Right cardiac atrium (tissue), 5 donors: ENCODE measurements around the gene RIC1. TPM values are rescaled to one million over a fixed set of nuclear protein-coding genes. Genes with fewer than 3 reads are reported as not detected.
"Not testable (repeated sequence)": the region's sequence is repeated elsewhere in the genome, so short reads cannot be mapped to it uniquely, and the experiment has no call there.

ENCODE experiments used
- ATAC-seq, 2 donors: fragments of 200-7000 bp; cut with Tn5 transposase; one replicate each; pipeline versions ENCODE4 v1.8.0 to v1.9.1; 2020; ENCODE audit warnings: moderate library complexity in 2 of 2, mild to moderate bottlenecking in 1 of 2
- DNase-seq, 3 donors: peaks; one replicate each; pipeline ENCODE4 v3.0.0-alpha.2; 2020
- H3K27ac ChIP-seq: one replicate; pipeline ENCODE4 v1.5.1; 2013; ENCODE audit warnings: mild to moderate bottlenecking, low read length, control low read depth, moderate library complexity
- H3K27me3 ChIP-seq: one replicate; pipeline ENCODE4 v1.6.1; 2013; ENCODE audit not compliant: control insufficient read depth, insufficient read depth
- H3K4me1 ChIP-seq: one replicate; pipeline ENCODE4 v1.6.1; 2013; ENCODE audit warnings: low read length; ENCODE audit not compliant: control insufficient read depth, insufficient read depth
- H3K4me3 ChIP-seq: one replicate; pipeline ENCODE4 v1.5.1; 2013; ENCODE audit warnings: low read length, control low read depth
- H3K9me3 ChIP-seq: one replicate; pipeline ENCODE4 v1.6.1; 2013; ENCODE audit warnings: low read length; ENCODE audit not compliant: control insufficient read depth
- WGBS: extraction: QIAGEN DNeasy Blood & Tissue Kit; methylation state at CpG from one replicate; pipeline ENCODE4 v1.1.7; 2013; 5-methylcytosine and 5-hydroxymethylcytosine counted together
- intact Hi-C, 4 donors: fragments of 100-400 bp; cut with DNase I; formaldehyde crosslinking; loops; one replicate each; pipeline versions ENCODE4 v1.11.0 to v1.14.0; 2022 to 2023
- polyA plus RNA-seq: library from polyadenylated mRNA; stranded (reverse); fragments of 200-250 nt; gene quantifications from one replicate; pipeline ENCODE4 v1.2.3, GENCODE V29; 2013
- total RNA-seq, 4 donors: library from RNA; stranded (reverse); fragmentation: NEBNext Ultra II Directional; extraction: Animal tissue kit (Norgen Biotek cat#: 25700); gene quantifications; one replicate each; pipeline ENCODE4 v1.2.1, GENCODE V29; 2021
- donor health status: healthy with polysubstance abuse.
- donor health status: DM: no; HTN: yes; CAD: no.
- donor health status: DM: no; HTN: no; CAD: no.
- donor health status: DM: no; HTN: yes; CAD: no; lungs with severe emphysema.
- donor health status: DM: yes; HTN: yes; CAD: no.

RIC1 gene
- total and polyA plus RNA-seq, 5 donors = 3.2 to 11.7 (median 11.1) TPM

DNA sequence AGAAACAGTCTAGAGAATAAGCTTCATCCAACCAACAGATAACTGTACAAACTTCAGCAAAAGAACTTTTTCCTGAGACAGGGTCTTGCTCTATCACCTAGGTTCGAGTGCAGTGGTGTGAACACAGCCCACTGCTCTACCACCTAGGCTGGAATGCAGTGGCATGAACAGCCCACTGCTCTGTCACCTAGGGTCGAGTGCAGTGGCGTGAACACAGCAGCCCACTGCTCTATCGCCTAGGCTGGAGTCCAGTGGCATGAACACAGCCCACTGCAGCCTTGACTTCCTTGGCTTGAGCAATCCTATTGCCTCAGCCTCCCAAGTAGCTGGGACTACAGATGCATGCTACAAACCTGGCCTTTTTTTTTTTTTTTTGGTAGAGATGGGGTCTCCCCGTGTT is 160.6 kb downstream of the RIC1 start:
- Histone ChIP-seq H3K27me3 (no peaks in the 10 kb centered on the region), H3K4me3 (no peak overlapping the region), H3K9me3 (no peaks in the 10 kb centered on the region), H3K4me1 (peaks cover 5% of the 10 kb centered on the region), H3K27ac (no peak overlapping the region)
- ATAC-seq (no peak), DNase-seq (no peak)
- WGBS = 91% methylated on average over 5 of the region's 5 CpGs
- intact Hi-C loops = no loop called here

DNA sequence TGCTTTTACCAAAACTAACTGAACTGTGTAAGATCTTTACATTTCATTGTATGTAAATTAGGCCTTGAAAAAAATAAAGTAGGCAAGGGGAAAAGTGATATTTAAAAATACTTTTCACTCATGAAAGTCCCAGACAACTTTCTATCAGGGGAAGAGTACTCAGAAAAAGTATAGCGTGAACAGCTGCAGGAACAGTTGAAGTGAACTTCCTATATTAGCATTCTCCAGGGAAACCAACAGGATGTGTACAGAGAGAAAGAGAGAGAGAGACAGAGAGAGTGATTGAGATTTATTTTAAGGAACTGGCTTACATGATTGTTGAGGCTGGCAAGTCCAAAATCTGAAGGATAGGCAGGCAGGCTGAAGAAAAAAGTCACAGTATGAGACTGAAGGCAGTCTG is 162.0 kb downstream of the RIC1 start:
- Histone ChIP-seq H3K4me3 (no peak overlapping the region), H3K27me3 (no peaks in the 10 kb centered on the region), H3K4me1 (peaks cover 5% of the 10 kb centered on the region), H3K27ac (no peak overlapping the region), H3K9me3 (no peaks in the 10 kb centered on the region)
- intact Hi-C loops = no loop called here
- DNase-seq (no peak), ATAC-seq (no peak)
- 49% methylated on average over 1 of the region's 1 CpG for WGBS

GRCh38 chr9:5791870-5792269 is 163.0 kb downstream of the RIC1 start:
- H3K9me3 ChIP-seq = no peaks in the 10 kb centered on the region
- 59% methylated on average over 3 of the region's 3 CpGs for WGBS
- intact Hi-C loops = no loop called here
- DNase-seq (no peak), ATAC-seq (no peak)
- no peak overlapping the region for H3K4me3 ChIP-seq
- H3K27ac ChIP-seq = no peak overlapping the region
- H3K27me3 ChIP-seq = no peaks in the 10 kb centered on the region
- H3K4me1 ChIP-seq = peaks cover 2% of the 10 kb centered on the region

DNA sequence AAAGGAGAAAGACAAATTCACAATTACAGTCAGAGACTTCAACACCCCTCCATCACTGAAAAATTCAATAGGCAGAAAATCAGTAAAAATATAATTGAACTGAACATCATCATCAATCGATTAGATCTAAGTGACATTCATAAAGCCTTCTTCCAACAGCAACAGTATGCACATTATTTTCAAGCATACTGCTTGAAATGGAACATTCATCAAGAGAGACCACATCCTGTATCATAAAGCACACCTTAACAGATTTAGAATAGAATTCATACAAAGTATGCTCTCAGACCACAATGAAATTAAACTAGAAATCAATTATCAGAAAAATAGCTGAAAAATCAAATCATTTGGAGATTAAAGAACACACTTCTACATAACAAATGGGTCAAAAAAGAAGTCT is 164.9 kb downstream of the RIC1 start:
- 93% methylated on average over 1 of the region's 1 CpG for WGBS
- Histone ChIP-seq H3K4me3 (no peak overlapping the region), H3K9me3 (no peaks in the 10 kb centered on the region), H3K4me1 (peaks cover 2% of the 10 kb centered on the region), H3K27ac (no peak overlapping the region), H3K27me3 (no peaks in the 10 kb centered on the region)
- DNase-seq = no peak
- no peak for ATAC-seq
- intact Hi-C loops = no loop called here

GRCh38 chr9:5796298-5796697 is 167.4 kb downstream of the RIC1 start:
- no peak for ATAC-seq
- H3K27me3 ChIP-seq = no peaks in the 10 kb centered on the region
- no peak for DNase-seq
- WGBS = 93% methylated on average over 2 of the region's 2 CpGs
- intact Hi-C loops = no loop called here
- no peak overlapping the region for H3K4me3 ChIP-seq
- H3K9me3 ChIP-seq = no peaks in the 10 kb centered on the region
- H3K27ac ChIP-seq = no peak overlapping the region
- H3K4me1 ChIP-seq = peaks cover 2% of the 10 kb centered on the region

- Histone ChIP-seq H3K4me1 (no peaks in the 10 kb centered on the region), H3K4me3 (no peak overlapping the region), H3K27ac (no peak overlapping the region), H3K27me3 (no peaks in the 10 kb centered on the region), H3K9me3 (no peaks in the 10 kb centered on the region)
- WGBS = 56% methylated on average over 2 of the region's 2 CpGs
- DNase-seq (no peak), ATAC-seq (no peak)
- intact Hi-C loops = no loop called here
These were observed 169.7 kb downstream of the RIC1 start for GRCh38 chr9:5798581-5798980.

GRCh38 chr9:5799314-5799713 is 170.4 kb downstream of the RIC1 start:
- Histone ChIP-seq H3K9me3 (no peaks in the 10 kb centered on the region), H3K27ac (no peak overlapping the region), H3K4me3 (no peak overlapping the region), H3K4me1 (no peaks in the 10 kb centered on the region), H3K27me3 (no peaks in the 10 kb centered on the region)
- intact Hi-C loops = no loop called here
- ATAC-seq (peak; percentile 37 to 51), DNase-seq (no peak)
- 29% methylated on average over 5 of the region's 5 CpGs for WGBS

DNA sequence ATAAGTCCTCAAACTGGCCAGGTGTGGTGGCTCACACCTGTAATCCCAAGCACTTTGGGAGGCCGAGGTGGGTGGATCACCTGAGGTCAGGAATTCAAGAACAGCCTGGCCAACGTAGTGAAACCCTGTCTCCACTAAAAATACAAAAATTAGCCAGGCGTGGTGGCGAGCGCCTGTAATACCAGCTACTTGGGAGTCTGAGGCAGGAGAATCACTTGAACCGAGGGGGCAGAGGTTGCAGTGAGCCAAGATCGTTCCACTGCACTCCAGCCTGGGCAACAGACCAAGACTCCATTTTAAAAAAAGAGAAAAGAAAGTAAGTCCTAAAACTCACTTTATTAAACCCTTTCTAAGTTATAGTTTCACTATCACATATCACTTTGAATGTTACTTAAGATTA is 171.5 kb downstream of the RIC1 start:
- intact Hi-C loops, H3K4me3 ChIP-seq, ATAC-seq, H3K9me3 ChIP-seq, H3K27me3 ChIP-seq, H3K27ac ChIP-seq, H3K4me1 ChIP-seq: not testable (repeated sequence)
- 87% methylated on average over 7 of the region's 7 CpGs for WGBS
- peak in 1 of 3 donors; percentile 21 for DNase-seq

GRCh38 chr9:5800969-5801738 is 172.2 kb downstream of the RIC1 start:
- Histone ChIP-seq H3K27me3 (no peaks in the 10 kb centered on the region), H3K27ac (no peak overlapping the region), H3K4me3 (no peak overlapping the region), H3K9me3 (no peaks in the 10 kb centered on the region), H3K4me1 (no peaks in the 10 kb centered on the region)
- WGBS = 92% methylated on average over 4 of the region's 4 CpGs
- intact Hi-C loops = no loop called here
- no peak for ATAC-seq
- DNase-seq = no peak

- Histone ChIP-seq H3K9me3 (no peaks in the 10 kb centered on the region), H3K4me3 (no peak overlapping the region), H3K27ac (no peak overlapping the region), H3K27me3 (no peaks in the 10 kb centered on the region), H3K4me1 (no peaks in the 10 kb centered on the region)
- no peak for DNase-seq
- intact Hi-C loops = no loop called here
- no peak for ATAC-seq
- 97% methylated on average over 3 of the region's 3 CpGs for WGBS
These were observed 172.8 kb downstream of the RIC1 start for GRCh38 chr9:5801739-5802113.

DNA sequence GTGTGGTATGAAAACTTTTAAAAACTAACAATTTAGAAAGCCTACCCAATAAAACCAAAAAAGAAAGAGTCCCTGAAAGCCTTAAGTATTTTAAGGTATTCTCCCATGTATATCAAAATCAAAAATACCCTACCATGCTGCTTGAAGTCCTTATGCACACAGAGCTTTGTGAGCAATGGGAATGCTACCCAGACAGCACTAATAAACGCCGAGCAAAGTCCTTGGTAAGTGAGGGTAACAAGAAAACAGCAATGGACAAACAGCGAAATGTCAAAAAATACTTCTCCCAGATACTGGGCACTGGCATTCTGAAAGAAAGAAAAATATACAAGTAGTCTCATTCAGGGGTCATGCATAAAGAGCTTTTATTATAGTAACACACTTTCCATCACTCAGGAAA is 176.6 kb downstream of the RIC1 start:
- intact Hi-C loops = no loop called here
- no peaks in the 10 kb centered on the region for H3K4me1 ChIP-seq
- no peak overlapping the region for H3K27ac ChIP-seq
- DNase-seq (no peak), ATAC-seq (no peak)
- no peak overlapping the region for H3K4me3 ChIP-seq
- no peaks in the 10 kb centered on the region for H3K9me3 ChIP-seq
- WGBS = 92% methylated on average over 3 of the region's 3 CpGs
- H3K27me3 ChIP-seq = no peaks in the 10 kb centered on the region

DNA sequence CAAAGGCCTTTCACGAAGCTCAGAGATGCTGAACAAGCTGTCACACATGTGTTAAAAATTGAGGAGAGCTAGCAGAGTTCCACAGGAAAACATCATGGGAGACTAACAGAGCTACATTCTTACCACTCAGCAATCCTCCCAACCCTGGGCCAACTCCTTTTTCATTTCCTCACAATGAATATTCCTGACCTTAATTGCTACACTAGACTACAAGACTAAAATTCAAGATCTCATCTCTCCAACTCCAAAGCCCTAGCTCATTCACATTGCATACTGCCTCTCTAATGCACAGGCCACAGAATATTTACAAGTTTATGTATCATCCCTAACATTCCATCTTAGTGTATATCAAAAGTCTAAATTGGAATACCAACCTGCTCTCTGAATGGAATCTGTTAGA is 182.8 kb downstream of the RIC1 start:
- intact Hi-C loops = no loop called here
- H3K9me3 ChIP-seq = no peaks in the 10 kb centered on the region
- no peaks in the 10 kb centered on the region for H3K4me1 ChIP-seq
- no peak overlapping the region for H3K4me3 ChIP-seq
- 89% methylated on average over 1 of the region's 1 CpG for WGBS
- ATAC-seq (no peak), DNase-seq (no peak)
- no peak overlapping the region for H3K27ac ChIP-seq
- no peaks in the 10 kb centered on the region for H3K27me3 ChIP-seq
